GM18499 (cell line): Measurements from ENCODE around the gene TSR1.

Experiments used
- ATAC-seq: cut with Tn5 transposase; IDR thresholded peaks from one replicate; pipeline ENCODE4 v1.9.1; 2021; ENCODE audit warnings: moderate number of reproducible peaks; ENCODE audit not compliant: insufficient read depth, unreplicated experiment

TSR1 gene

DNA sequence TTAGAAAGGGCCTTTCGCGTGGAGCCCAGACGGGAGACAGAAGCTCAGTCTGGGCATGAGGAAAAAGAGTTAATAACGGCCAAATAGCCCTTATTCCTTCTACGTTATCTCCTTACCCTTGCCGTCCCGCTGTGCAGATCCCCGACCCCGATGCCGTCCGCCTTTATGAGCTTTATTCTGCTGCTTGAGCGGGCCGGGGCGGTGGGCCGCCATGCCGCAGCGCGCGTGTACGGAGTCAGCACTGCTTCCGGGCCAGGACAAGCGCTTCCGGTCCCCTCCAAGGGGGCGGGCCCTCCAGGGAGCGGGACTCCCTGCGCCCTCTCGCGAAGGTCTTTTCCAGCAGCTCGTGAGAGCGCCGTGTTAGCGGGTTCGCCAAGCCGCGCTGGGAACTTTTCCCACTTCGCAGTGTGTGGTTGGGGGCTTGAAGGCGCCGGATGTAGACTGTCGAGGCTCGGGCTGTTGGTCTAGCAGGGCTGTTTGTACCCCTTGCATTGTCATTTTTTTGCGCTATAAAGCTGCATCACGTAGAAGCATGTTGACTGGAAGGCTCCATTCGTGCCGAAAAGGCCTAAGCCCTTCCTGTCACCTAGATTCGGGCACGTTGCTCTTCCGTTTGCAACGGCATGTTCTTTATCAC, at the start of gene TSR1:
Gene TSR1 (minus strand): TSS at position 243 of the 637 bp plus-strand sequence. CDS start 30 bp downstream, at position 213.
- no peak for ATAC-seq

DNA sequence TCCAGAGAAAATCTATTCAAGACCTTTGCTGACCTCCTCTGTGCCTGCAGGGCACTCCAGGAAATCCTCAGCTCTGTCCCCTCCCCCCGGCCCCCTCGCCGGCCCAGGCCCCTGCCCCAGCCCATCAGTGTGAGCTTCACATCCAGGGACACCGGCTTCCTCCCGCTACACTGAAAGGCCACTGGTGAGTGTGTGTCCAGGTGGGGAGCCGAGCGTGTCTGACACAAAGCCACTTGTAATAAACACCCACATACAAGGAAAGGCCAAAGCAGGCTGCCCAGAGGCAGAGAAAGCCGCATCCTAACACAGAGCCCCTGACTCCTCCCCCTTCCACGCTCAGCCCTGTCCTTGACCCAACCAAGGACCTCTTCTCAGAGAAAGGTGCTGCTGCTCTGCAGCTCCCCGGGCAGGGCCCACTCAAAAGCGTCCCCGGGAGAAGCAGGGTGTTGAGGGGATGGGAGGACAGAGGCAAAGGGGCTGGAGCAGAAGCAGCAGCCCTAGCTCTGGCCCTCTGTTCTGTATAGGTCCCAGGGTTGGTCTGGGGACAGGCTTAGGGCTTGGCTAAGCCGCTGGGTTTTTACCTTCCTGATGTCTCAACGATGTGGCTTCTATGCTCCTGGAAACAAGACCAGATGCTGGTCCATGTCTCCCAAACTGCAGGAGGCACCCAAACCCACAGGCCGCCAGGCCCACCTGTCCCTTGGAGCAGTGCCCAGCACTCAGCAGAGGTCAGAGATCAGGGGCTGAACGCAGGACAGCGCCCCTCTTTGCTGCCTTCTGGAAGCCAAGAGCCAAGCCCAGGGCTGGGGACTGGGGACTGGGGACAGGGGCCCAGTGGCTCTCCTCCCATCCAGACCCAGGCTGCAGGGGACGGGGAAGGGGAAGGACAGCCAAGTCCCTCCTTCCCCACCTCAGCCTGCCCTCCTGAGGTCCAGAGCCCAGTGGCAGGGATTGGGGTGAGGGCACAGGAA, 49.3 kb upstream of the TSR1 start:
- ATAC-seq = no peak

DNA sequence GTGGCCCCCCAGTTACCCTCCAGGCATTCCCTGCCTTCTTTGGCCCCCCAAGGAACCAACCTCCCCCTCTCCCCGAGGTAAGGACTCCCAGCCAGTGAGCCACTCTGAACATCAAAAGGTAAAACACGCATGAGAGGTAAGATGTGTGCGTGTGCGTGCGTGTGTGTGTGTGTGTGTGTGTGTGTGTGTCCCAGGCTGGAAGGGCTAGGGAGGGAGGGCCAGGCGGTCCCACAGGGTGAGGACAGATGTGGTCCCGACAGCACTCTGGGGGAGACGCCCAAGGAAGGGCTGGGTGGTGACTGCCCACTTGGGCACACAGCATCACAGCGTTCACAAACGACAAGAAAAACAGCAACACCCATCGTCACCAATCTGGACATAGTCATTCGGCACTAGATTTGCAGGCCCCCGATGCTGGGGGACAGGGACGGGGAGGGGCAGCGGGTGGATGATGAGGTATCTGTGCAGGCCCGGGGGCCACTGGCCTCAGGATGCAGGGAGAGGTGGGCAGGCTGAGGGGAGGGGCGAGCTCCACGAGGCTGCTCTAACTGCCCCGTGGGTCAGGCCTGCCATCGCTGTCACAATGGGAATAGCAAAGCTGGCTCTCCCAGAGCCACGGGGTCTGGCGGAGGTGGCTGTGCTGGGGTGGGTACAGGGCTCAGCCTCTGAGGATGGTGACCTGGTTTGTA, 48.3 kb upstream of the TSR1 start:
- no peak for ATAC-seq

DNA sequence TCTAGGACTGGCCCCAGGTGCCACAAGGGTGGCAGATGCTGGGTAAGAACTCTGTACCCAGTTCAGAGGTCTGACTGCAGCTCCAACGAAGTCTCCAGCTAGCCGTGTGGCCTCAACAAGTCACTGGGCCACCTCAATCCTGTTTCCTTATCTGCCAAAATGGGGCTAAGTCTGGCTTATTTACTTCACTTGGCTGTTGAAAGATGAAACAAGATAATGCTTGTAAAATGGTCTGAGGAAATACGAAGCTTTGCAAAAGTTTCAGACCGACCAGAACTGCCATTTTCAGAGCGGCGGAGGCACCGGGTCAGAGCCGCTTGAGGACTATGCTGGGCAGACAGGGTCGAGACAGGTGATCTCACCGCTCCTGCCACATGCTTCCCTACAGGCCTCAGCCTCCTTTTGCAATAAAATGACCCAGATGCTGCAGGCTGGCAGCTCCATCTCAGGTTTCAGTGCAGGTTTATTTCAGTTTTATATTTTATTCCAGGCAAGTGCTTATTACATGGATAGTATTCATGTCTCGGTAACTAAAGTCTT, 47.4 kb upstream of the TSR1 start:
- no peak for ATAC-seq

DNA sequence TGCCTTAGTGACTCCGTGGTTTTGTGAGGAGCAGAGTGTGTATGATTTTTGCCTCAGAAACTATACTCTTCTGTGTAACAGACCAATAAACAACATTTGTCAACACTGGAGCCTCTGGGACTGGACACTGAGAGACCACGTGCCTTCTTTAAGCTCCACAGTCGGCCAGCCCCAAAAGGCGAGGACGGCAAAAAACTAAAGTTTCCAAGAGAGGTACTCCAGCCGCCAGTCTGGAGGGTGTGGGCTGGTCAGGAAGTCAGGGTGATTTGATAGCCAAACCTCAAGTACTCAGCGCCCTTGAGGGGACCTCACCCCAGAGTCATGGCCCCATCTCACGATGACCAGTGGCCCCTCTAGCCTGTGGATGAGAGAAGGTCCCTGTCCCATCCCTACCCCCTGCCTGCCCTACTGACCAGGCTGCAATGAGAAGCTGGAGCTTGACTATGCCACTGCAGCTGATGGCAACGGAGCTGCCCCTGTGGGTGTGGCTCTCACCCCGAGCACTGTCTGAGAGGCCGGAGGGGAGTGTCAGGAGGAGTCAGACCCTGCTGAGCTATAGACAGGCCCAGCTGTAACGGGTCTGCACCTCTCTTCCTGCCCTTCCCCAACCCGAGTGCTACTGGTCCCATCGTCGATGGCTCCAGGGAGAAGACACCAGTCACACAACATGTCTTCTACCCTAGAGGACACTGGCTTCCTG, 44.8 kb upstream of the TSR1 start:
- ATAC-seq = no peak

DNA sequence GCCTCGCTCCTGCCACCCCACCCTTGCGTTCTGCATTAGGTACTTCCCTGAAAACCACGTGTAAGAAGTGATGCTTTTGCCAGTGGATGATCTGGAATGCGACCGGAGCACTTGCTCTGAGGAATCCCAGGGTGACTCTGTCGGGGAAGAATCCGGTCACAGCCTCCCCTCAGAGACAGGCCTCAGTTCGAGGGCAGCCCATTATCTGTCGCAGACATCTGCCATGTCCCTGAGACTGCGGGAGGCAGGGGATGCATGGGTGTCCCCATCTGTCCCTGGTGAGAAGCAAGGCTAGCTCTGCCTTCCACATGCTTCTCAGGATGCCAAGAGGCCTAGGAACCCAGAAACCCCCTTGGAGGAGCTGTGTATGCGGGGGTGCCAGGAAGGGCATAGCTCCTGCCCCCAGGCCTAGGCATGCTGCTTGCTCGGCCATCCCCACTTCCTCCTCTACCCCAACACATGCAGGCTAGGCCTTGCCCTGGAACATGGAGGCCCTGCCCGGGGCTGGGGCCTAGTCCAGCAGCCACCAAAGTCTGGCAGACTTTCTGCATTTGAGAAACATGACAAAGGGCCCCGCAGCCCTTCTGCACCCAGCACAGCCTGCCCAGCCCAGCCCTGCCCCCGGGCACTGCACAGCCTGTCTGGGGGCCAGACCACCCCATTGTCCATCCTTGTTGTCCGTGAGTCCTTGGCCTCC, 44.1 kb upstream of the TSR1 start:
- ATAC-seq = no peak

DNA sequence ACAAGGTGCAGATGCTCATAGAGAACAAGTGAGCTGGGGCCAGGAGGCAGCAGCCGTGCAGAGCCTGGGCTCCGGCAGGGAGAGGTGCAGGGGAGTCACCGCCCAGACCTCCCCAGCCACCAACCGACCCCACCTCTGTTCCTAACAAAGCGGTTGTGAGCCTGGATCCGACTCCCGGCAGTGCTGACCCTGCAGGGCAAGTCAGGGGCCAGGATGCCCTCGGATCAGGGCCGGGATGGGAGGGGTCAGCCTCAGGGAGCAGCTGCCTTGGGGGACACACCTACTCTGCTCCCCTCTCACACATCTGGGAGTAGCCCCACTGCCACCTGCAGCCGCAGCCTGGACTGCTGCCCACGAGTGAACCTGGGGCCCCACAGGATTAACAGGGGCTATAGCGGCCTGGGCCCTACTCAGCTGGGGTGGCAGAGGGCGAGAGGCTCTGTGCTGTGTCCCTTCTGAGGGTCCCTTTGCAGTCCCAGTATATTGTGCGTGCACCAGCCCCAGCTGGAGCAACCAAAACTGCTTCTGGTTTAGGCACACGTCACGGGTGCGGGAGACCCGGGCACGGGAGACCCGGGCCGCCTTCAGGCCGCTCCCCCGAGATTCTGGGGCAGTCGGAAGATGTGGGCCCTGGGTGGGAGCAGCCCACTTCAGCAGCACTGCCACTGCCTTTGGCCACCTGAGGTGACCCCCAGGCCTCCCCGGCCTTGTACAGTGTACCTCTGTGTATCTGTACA, 43.4 kb upstream of the TSR1 start:
- no peak for ATAC-seq

DNA sequence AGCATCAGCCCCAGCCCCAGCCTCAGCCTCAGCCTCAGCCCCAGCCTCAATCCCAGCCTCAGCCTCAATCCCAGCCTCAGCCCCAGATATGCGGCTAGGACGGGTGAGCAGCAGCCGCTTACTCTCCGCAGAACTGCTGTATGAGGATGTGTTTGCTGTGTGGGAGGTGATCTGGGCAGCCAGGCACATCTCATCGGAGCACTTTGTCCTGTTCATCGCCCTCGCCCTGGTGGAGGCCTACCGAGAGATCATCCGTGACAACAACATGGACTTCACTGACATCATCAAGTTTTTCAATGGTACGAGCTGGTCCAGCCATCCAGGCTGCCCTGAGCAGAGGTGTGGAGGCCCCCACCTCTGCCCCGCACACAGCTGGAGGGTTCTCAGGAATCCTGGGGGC, 42.6 kb upstream of the TSR1 start:
- no peak for ATAC-seq

DNA sequence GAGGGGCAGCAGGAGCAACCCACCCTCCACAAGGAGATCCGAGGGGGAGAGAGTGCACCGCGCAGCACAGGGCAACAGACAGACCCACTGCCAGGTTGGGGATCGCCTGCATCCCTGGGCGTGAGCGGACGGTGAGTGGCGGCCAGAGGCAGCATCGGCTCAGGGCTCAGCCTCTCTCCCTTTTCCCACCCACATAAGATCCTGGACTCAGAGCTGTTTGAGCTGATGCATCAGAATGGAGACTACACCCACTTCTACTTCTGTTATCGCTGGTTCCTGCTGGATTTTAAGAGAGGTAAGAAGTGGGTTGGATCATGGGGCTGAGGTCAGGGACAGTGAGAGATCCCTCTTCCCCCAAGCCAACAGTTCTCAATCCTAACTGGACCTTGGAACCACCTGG, 41.4 kb upstream of the TSR1 start:
- ATAC-seq = no peak

DNA sequence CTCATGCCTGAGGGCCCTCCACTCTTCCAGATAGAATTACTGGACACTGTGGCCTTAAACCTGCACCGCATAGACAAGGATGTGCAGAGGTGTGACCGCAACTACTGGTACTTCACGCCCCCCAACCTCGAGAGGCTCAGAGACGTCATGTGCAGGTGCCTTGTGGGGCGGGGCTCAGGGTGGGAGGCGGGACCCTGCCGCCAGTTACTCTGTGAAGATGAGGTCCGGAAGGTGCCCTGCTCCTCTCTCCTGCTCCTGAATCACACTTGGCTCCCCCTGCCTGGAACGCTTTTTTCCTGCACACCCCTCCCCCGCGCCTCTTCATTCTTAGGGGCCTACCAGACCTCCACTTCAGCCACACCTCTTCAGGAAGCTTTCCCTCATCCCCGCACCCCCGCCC, 39.9 kb upstream of the TSR1 start:
- no peak for ATAC-seq

DNA sequence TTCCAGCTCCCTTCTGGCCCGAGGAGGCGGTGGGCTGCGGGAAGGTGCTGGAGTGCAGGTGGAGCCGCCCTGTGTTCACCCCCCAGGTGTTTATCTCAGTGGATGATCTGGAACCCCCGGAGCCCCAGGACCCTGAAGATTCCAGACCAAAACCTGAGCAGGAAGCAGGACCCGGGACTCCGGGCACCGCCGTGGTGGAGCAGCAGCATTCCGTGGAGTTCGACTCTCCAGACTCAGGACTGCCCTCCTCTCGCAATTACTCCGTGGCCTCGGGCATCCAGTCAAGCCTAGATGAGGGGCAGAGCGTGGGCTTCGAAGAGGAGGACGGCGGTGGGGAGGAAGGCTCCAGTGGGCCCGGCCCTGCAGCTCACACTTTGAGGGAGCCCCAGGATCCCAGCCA, 39.1 kb upstream of the TSR1 start:
- no peak for ATAC-seq

DNA sequence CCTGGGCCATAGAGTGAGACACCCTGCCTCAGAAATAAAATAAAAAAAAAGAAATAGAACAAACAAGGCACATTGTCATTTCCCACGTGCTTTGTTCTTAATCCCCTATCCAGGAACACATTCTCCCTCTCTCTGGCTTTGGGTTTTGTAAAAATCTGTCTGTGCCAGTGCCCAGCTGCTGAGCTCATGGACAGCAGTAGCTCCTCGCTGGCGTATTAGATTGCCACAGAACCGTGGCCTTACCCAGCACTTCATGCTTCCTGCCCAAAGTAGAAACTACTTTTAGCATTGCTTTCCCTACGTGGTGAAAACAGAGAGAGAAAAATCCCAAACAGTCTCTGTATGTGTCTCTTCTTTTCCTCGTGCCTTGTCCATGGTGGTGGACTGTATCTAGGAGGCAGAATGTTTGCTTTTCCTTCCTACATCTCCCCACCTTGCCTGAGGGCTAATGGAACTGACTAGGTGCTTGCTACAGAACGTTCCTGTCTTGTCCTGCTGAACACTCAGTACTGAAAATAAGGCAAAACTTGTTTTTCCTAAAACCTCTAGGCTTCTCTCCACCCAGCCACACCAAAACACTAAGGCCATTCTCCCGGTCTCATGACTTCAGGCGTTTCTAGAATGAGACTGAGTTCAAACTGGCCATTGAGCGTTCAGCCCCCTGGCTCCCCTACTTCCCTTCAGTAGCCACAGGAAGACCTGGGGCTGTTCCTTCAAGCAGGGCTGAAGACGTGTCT, 38.5 kb upstream of the TSR1 start:
- ATAC-seq = no peak

DNA sequence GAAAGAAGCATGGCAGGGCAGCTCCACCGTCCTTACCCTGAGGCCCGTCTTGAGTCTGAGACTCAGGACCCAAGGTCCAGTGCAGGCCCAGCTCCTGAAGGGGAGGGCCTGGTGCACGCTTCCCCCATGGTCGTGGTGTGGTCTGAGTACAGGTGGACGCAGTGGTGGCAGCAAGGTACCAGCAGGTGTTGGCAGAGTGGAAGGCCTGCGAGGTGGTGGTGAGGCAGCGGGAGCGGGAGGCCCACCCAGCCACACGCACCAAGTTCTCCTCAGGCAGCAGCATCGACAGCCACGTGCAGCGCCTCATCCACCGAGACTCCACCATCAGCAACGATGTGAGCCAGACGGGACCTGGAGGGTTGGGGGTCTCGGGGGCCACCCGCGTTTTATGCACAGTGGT, 36.9 kb upstream of the TSR1 start:
- no peak for ATAC-seq

DNA sequence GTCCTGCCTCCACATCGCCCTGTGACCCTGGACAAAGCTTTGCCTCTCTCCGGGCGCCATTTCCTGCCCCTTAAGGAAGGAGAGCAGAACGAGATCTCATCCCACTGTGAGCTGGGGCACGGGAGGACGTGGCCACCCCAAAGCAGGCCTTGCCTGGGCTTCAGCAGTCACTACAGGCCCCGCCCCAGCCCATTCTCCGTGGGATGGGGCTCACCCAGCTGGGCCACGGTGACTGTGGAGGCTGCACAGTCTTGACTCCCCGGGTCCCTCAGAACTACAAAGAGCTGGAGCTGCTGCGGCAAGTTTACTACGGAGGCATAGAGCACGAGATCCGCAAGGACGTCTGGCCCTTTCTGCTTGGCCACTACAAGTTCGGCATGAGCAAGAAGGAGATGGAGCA, 36.4 kb upstream of the TSR1 start:
- ATAC-seq = no peak

DNA sequence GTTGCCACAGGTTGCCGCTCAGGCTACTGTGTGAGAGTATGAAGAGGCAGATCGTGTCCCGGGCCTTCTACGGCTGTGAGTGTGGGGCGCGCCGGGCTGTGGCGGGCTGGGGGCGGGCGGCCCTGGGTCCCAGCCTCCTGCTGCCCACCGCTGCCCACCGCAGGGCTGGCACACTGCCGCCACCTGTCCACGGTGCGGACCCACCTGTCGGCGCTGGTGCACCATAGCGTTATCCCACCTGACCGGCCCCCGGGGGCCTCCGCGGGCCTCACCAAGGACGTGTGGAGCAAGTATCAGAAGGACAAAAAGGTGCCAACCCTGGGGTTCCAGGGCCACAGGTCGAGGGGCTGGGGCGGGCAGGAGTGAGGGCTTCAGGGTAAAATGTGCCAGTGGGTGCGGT, 35.9 kb upstream of the TSR1 start:
- ATAC-seq = no peak

DNA sequence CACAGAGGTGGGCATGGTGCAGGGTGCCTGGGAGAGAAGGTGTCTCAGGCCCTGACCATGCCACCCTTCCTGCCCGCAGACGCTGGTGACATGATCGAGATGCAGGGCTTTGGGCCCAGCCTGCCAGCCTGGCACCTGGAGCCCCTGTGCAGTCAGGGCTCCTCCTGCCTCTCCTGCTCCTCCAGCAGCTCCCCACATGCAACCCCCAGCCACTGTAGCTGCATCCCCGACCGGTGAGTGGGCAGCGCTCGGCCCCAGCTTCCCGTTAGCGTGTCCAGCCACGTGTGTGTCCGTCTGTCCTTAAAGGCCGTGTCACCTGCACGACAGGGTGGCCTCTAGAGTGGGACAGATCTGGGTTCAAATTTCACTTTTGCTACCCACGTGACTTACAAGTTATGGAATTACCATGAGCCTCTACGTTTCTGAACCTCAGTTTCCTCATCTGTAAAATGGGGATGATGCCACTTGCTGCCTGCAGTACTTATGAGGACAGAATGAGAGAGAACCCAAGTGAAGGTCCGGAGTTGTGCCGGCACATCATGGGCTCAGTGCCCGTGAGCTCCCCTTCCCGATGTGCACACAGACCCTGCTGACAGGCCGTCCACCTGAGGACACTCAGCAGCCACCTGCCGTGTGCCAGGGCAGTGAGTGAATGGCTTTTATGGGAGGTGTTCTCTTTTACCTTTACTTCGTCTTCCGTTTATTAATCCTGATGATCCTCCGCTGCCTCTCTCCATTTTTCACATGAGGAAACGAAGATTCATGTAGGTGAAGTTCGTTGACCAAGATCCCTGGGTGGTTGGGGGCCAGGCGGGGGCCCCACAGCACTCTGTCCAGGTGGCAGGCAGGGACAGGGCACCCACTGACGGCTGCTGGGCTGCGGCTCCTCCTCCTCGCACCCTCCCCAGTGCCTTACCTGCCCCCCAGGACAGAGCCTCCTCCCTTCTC, 35.2 kb upstream of the TSR1 start:
- no peak for ATAC-seq

DNA sequence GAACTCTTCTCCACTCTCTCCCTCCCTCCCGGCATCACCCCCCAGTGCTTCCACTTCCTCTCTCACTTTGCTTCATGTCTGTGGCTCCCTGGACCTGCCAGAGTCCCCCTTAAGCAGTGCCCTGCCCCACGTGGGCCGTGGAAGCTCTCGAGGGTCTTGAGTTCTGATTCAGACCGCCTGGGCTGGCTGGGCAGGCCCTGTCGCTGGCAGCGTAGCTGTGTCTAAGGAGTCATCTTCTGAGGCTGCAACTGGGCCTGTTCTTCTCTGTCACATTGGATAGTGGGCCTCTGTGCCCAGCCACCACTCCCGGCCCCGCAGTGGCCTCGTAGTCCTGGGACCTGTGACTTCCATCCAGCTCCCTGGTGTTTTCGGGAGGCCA, 33.9 kb upstream of the TSR1 start:
- ATAC-seq = no peak
